K562 (cell line): Measurements from ENCODE around the gene GUK1. TPM values are rescaled to one million over a fixed set of nuclear protein-coding genes. Genes with fewer than 3 reads are reported as not detected.
A peak's percentile ranks its signal among the peaks of the same experiment; 100 is the strongest.

Experiments used
- DDX20 ChIP-seq: fragments of 450-650 bp; IDR thresholded peaks from 2 replicates; pipeline ENCODE4 v1.6.1; 2016; ENCODE audit warnings: missing genetic modification characterization, low read depth, mild to moderate bottlenecking, missing compliant biosample characterization, moderate library complexity
- GABPB2 ChIP-seq: fragments of 250-450 bp; sonication (Bioruptor Pico); conservative IDR thresholded peaks from 2 replicates; pipeline ENCODE4 v1.5.1; 2021; ENCODE audit warnings: mild to moderate bottlenecking
- HDAC6 ChIP-seq: IDR thresholded peaks from 2 replicates; pipeline ENCODE4 v1.6.1; 2012; ENCODE audit warnings: low read depth, mild to moderate bottlenecking, control low read depth, inconsistent platforms, low read length, moderate library complexity
- PHB2 ChIP-seq: fragments of 450-650 bp; IDR thresholded peaks from 2 replicates; pipeline ENCODE4 v1.6.1; 2017; ENCODE audit warnings: low read depth
- SLC30A9 ChIP-seq: fragments of 250-450 bp; sonication (Bioruptor Pico); IDR thresholded peaks from 2 replicates; pipeline ENCODE4 v1.8.0; 2022; ENCODE audit warnings: mild to moderate bottlenecking, moderate library complexity
- TCF3 ChIP-seq: sonication (generic); formaldehyde crosslinking; IDR thresholded peaks from 2 replicates; pipeline ENCODE4 v1.4.0; 2020; ENCODE audit warnings: mild to moderate bottlenecking, missing genetic modification reagents
- ZBTB7A ChIP-seq: IDR thresholded peaks from 2 replicates; pipeline ENCODE4 v1.6.1; 2011; ENCODE audit warnings: low read depth, mild to moderate bottlenecking, low read length, moderate library complexity, borderline replicate concordance; ENCODE audit not compliant: control insufficient read depth
- ZBTB8A ChIP-seq: fragments of 450-650 bp; IDR thresholded peaks from 2 replicates; pipeline ENCODE4 v1.6.1; 2018; ENCODE audit warnings: mild to moderate bottlenecking, moderate library complexity; ENCODE audit not compliant: partially characterized antibody
- ZNF239 ChIP-seq: fragments of 250-450 bp; sonication (Bioruptor Pico); IDR thresholded peaks from 2 replicates; pipeline ENCODE4 v1.4.0; 2020; ENCODE audit warnings: mild to moderate bottlenecking
- ZNF436 ChIP-seq: fragments of 250-450, 450-650 bp; sonication (Bioruptor Pico); formaldehyde crosslinking; IDR thresholded peaks from 2 replicates; pipeline ENCODE4 v1.7.0; 2020; ENCODE audit warnings: mild to moderate bottlenecking
- ZNF584 ChIP-seq: fragments of 200-800 bp; sonication (Bioruptor generic); IDR thresholded peaks from 2 replicates; pipeline ENCODE4 v1.6.1; 2016; ENCODE audit warnings: low read depth, mild to moderate bottlenecking, missing genetic modification characterization, missing compliant biosample characterization
- ZNF75A ChIP-seq: fragments of 450-650 bp; formaldehyde crosslinking; IDR thresholded peaks from 2 replicates; pipeline ENCODE4 v1.4.0; 2020; ENCODE audit warnings: mild to moderate bottlenecking
- polyA plus RNA-seq, 8 experiments: library from polyadenylated mRNA; depleted of rRNA in 4 of 8; stranded (reverse) in 5 of 8; unstranded in 3 of 8; fragments of >200 nt; fragmentation: Nextera tagmentation in 2 of 8; fragmentation: Illumina TruSeq in 1 of 8; extraction: Ambion mirVana in 2 of 8; extraction: Trizol in 1 of 8; gene quantifications; 2 replicates each; pipeline versions ENCODE4 v1.2.1 to v1.2.3, GENCODE V29; 2011 to 2014; ENCODE audit warnings: inconsistent platforms in 1 of 8, missing spikeins in 1 of 8
- total RNA-seq, 7 experiments: library from RNA; depleted of rRNA in 6 of 7; stranded (reverse); fragments of >200 nt in 6 of 7; fragmentation: Illumina TruSeq in 2 of 7; extraction: Trizol in 2 of 7; gene quantifications; 2 replicates each; pipeline versions ENCODE4 v1.2.1 to v1.2.3, GENCODE V29; 2011 to 2021; ENCODE audit warnings: low replicate concordance in 1 of 7
- TF ChIP-seq, protein P1 (sequence below): sonication (generic); formaldehyde crosslinking; IDR thresholded peaks from 2 replicates; pipeline ENCODE4 v1.8.1; 2023; ENCODE audit warnings: missing genetic modification reagents, mild to moderate bottlenecking, borderline replicate concordance
- TF ChIP-seq, protein P2 (sequence below): fragments of 250-450 bp; sonication (Bioruptor Pico); IDR thresholded peaks from 2 replicates; pipeline ENCODE4 v1.8.0; 2022; ENCODE audit warnings: inconsistent platforms
- TF ChIP-seq, protein P3 (sequence below): sonication (generic); formaldehyde crosslinking; IDR thresholded peaks from 2 replicates; pipeline ENCODE4 v1.8.0; 2022; ENCODE audit warnings: missing genetic modification reagents, mild to moderate bottlenecking, borderline replicate concordance
- TF ChIP-seq, protein P4 (sequence below): fragments of 450-650 bp; formaldehyde crosslinking; IDR thresholded peaks from 2 replicates; pipeline ENCODE4 v1.4.0; 2022; ENCODE audit warnings: missing genetic modification characterization

GUK1 gene
- total and polyA plus RNA-seq, 9 of the 15 experiments (the other 6 are each of a cell fraction or from before 2014, with no cell fraction given): 7.0 to 331 (median 132) TPM

DNA sequence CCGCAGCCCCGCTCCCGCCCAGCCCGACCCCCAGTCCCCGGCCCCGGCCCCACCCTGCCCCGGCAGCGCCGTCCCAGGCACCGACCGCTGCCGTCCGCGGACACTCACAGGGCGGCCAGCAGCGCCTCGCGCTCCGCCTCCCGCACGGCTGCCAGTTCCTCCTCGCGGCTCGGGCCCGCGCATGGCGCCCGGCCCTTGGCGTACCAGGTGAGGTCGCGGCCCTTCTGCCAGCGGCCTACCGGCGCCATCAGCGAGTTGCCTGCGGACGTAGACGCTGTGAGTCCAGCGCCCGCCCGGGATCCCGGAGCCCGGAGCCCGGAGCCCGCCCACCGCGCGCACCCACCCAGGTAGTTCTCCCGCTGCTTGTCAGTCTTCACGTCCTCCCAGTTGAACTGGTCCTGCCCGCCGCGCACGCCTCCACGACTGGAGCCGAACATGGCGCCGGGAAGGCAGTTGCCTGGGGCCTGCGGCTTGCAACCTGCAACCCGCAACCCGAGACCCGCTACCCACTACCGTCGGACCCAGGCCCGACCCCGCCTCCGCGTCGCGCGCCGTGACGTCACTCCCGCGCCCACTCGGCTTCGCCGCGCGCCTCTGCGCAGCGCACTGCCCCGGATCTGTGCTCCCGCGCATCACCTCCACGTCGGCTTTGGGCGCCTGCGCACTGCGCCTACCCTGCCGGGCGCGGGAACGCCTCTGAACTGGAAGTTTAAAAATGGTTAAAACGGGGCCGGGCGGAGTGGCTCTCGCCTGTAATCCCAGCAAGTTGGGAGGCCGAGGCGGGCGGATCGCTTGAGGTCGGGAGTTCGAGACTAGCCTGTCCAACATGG, 37.1 kb upstream of the GUK1 start, which contains the start of gene C1orf35 (continued):
- TF ChIP-seq, protein P1, sequence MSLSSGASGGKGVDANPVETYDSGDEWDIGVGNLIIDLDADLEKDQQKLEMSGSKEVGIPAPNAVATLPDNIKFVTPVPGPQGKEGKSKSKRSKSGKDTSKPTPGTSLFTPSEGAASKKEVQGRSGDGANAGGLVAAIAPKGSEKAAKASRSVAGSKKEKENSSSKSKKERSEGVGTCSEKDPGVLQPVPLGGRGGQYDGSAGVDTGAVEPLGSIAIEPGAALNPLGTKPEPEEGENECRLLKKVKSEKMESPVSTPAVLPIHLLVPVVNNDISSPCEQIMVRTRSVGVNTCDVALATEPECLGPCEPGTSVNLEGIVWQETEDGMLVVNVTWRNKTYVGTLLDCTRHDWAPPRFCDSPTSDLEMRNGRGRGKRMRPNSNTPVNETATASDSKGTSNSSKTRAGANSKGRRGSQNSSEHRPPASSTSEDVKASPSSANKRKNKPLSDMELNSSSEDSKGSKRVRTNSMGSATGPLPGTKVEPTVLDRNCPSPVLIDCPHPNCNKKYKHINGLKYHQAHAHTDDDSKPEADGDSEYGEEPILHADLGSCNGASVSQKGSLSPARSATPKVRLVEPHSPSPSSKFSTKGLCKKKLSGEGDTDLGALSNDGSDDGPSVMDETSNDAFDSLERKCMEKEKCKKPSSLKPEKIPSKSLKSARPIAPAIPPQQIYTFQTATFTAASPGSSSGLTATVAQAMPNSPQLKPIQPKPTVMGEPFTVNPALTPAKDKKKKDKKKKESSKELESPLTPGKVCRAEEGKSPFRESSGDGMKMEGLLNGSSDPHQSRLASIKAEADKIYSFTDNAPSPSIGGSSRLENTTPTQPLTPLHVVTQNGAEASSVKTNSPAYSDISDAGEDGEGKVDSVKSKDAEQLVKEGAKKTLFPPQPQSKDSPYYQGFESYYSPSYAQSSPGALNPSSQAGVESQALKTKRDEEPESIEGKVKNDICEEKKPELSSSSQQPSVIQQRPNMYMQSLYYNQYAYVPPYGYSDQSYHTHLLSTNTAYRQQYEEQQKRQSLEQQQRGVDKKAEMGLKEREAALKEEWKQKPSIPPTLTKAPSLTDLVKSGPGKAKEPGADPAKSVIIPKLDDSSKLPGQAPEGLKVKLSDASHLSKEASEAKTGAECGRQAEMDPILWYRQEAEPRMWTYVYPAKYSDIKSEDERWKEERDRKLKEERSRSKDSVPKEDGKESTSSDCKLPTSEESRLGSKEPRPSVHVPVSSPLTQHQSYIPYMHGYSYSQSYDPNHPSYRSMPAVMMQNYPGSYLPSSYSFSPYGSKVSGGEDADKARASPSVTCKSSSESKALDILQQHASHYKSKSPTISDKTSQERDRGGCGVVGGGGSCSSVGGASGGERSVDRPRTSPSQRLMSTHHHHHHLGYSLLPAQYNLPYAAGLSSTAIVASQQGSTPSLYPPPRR (CRISPR knock-in tag): no peak
- TF ChIP-seq TCF3 (CRISPR knock-in tag) (no peak), DDX20 (no peak), SLC30A9 (CRISPR knock-in tag) (no peak), ZNF436 (CRISPR knock-in tag) (no peak), ZNF584 (CRISPR knock-in tag) (no peak), GABPB2 (CRISPR knock-in tag) (no peak), ZBTB8A (no peak), PHB2 (no peak), ZNF239 (CRISPR knock-in tag) (no peak), HDAC6 (no peak), ZBTB7A (peak; percentile 99), ZNF75A (no peak)
- TF ChIP-seq, protein P2, sequence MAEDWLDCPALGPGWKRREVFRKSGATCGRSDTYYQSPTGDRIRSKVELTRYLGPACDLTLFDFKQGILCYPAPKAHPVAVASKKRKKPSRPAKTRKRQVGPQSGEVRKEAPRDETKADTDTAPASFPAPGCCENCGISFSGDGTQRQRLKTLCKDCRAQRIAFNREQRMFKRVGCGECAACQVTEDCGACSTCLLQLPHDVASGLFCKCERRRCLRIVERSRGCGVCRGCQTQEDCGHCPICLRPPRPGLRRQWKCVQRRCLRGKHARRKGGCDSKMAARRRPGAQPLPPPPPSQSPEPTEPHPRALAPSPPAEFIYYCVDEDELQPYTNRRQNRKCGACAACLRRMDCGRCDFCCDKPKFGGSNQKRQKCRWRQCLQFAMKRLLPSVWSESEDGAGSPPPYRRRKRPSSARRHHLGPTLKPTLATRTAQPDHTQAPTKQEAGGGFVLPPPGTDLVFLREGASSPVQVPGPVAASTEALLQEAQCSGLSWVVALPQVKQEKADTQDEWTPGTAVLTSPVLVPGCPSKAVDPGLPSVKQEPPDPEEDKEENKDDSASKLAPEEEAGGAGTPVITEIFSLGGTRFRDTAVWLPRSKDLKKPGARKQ (CRISPR knock-in tag): no peak
- TF ChIP-seq, protein P3, sequence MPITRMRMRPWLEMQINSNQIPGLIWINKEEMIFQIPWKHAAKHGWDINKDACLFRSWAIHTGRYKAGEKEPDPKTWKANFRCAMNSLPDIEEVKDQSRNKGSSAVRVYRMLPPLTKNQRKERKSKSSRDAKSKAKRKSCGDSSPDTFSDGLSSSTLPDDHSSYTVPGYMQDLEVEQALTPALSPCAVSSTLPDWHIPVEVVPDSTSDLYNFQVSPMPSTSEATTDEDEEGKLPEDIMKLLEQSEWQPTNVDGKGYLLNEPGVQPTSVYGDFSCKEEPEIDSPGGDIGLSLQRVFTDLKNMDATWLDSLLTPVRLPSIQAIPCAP: no peak; the same call in 1 of the 2 replicates
- TF ChIP-seq, protein P4, sequence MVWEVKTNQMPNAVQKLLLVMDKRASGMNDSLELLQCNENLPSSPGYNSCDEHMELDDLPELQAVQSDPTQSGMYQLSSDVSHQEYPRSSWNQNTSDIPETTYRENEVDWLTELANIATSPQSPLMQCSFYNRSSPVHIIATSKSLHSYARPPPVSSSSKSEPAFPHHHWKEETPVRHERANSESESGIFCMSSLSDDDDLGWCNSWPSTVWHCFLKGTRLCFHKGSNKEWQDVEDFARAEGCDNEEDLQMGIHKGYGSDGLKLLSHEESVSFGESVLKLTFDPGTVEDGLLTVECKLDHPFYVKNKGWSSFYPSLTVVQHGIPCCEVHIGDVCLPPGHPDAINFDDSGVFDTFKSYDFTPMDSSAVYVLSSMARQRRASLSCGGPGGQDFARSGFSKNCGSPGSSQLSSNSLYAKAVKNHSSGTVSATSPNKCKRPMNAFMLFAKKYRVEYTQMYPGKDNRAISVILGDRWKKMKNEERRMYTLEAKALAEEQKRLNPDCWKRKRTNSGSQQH: peak; percentile 2; the same call in 1 of the 2 replicates
